Endothelial cell of umbilical vein (primary cell): ENCODE results near the gene ASNS.
"Not testable (repeated sequence)": the region's sequence is repeated elsewhere in the genome, so short reads cannot be mapped to it uniquely, and the experiment has no call there.

Source experiments
- CTCF ChIP-seq, 2 donors: IDR thresholded peaks; 1 replicate in 1 of 2; 2 replicates in 1 of 2; pipeline ENCODE4 v1.5.1; 2011; ENCODE audit warnings: low read length in 2 of 2, mild to moderate bottlenecking in 2 of 2, moderate library complexity in 2 of 2, control low read depth in 1 of 2, inconsistent platforms in 1 of 2, low read depth in 1 of 2; ENCODE audit not compliant: insufficient read depth in 1 of 2; ENCODE audit errors: extremely low read depth in 1 of 2
- GATA2 ChIP-seq: IDR thresholded peaks from 2 replicates; pipeline ENCODE4 v1.7.0; 2011; ENCODE audit warnings: low read depth, mild to moderate bottlenecking, moderate library complexity, mixed read lengths, low read length; ENCODE audit not compliant: insufficient read length, insufficient read depth
- POLR2A ChIP-seq: IDR thresholded peaks from 2 replicates; pipeline ENCODE4 v1.6.1; 2012; ENCODE audit warnings: low read depth, mild to moderate bottlenecking, control low read depth, low read length
- POLR2AphosphoS5 ChIP-seq: IDR thresholded peaks from 2 replicates; pipeline ENCODE4 v1.6.1; 2012; ENCODE audit warnings: low read depth, mild to moderate bottlenecking, control low read depth, low read length, moderate library complexity; ENCODE audit not compliant: insufficient read depth

- not testable (repeated sequence) for TF ChIP-seq GATA2; CTCF (IDR thresholded peaks at IDR 0.05; ENCODE audit: extremely low read depth in 1 of 2, insufficient read depth in 1 of 2, low read depth in 1 of 2, low read length in 2 of 2); POLR2A; POLR2AphosphoS5
These were observed 7.3 kb upstream of the ASNS start for GRCh38 chr7:97879527-97879926.
